ENCODE data around the gene ACTR6. TPM values are rescaled to one million over a fixed set of nuclear protein-coding genes. Genes with fewer than 3 reads are reported as not detected.

ACTR6 gene
- total and polyA plus RNA-seq, 11 donors = 8.9 to 29.5 (median 21.9) TPM

DNA sequence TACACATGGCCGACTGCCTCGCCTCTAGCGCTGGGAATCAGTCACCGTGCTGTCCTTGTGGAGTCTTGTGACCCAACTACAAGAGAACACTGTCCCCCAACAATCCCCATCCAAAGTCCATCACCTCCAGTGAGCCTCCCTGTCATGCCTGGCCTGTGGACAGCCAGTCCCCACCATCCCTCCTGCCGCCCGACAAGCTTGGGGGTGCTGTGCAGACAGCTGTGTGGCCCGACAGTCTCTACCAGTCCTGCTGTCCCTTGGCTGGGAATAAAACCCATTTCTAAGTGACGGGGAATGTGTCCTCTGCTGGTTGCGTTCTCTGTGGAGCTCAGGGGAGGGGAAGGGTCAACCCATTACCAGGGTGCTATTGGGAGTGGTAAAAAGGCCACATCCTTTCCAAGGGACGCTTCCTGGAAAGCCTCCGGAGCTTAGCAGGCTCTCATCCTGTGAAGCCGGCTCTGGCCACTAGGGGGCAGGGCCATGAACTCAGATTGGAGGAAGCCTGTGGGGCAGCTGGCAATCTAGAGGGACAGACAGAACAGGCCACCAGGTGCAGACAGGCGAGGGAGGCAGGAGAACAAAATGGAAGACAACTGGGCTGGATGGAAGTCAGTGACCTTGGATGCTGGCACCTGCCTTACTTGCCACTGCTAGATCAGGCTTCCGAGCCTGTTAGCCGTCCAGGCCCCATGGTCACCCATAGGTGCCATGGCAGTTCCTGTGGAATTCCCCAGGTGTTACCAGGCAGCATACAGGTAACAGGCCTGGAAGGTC is 46.0 kb upstream of the ACTR6 start:
- TF ChIP-seq, protein P1, sequence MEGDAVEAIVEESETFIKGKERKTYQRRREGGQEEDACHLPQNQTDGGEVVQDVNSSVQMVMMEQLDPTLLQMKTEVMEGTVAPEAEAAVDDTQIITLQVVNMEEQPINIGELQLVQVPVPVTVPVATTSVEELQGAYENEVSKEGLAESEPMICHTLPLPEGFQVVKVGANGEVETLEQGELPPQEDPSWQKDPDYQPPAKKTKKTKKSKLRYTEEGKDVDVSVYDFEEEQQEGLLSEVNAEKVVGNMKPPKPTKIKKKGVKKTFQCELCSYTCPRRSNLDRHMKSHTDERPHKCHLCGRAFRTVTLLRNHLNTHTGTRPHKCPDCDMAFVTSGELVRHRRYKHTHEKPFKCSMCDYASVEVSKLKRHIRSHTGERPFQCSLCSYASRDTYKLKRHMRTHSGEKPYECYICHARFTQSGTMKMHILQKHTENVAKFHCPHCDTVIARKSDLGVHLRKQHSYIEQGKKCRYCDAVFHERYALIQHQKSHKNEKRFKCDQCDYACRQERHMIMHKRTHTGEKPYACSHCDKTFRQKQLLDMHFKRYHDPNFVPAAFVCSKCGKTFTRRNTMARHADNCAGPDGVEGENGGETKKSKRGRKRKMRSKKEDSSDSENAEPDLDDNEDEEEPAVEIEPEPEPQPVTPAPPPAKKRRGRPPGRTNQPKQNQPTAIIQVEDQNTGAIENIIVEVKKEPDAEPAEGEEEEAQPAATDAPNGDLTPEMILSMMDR (IDR thresholded peaks at IDR 0.05) = peak; percentile 68 to 90 (median 78)
- TF ChIP-seq POLR2A (IDR thresholded peaks at IDR 0.05) = no peak
- ATAC-seq = peak; percentile 26 to 70 (median 60)
- H3K27ac ChIP-seq = no peak overlapping the region
- no peaks in the 10 kb centered on the region for H3K9me3 ChIP-seq
- H3K27me3 ChIP-seq = no peaks in the 10 kb centered on the region
- DNase-seq = peak; percentile 61 to 90 (median 79)
- intact Hi-C loops (cut with DNase I) = loop anchor here in 1 of 10 donors (10.0 kb wide), 1 partner anchor 400 kb away; no protein-coding TSS in a partner anchor
- no peak overlapping the region for H3K4me3 ChIP-seq
- peaks cover 0 to 3% (median 0%) of the 10 kb centered on the region in 12 donors for H3K4me1 ChIP-seq
- 67 to 69% (median 68%) methylated on average over 15 of the region's 15 CpGs for WGBS, 4 donors
- no peaks in the 10 kb centered on the region for H3K36me3 ChIP-seq

DNA sequence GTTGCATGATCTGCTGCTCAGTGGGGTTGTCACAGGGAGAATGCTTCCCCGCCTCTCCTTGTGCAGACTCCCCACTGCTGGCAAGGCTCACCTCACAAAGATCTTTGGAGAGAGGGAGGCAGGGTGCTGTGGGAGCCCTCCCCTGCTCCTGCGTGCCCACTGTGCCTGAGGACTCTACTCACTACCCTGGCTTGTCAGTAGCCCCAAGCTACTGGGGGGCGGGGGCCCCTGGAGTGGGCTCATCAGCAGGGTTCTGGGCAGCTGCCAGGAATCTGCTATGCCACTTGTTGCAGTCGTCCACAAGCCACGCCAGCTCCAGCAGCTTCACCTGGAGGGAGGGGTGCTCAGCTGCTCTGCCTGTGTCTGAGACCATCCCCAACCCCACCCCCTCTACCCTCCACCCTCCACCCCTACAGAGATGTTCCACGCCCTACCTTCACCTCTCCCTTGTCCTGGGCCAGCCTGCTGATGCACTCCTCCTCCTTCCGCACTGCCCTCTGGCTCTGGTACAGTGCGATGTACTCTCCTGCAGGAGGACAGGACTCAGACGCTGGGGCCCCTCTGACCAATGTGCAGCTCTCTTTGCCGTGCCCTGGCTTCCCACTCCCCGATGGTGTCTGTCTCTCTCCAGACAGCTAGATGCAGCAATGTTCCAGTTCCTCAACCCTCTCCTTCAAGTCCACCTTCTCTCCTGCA is 43.7 kb upstream of the ACTR6 start:
- Histone ChIP-seq H3K4me3 (no peak overlapping the region), H3K4me1 (peaks cover 0 to 3% (median 0%) of the 10 kb centered on the region in 12 donors), H3K27me3 (no peaks in the 10 kb centered on the region), H3K27ac (no peak overlapping the region), H3K9me3 (no peaks in the 10 kb centered on the region), H3K36me3 (no peaks in the 10 kb centered on the region)
- no peak for DNase-seq
- peak in 1 of 4 donors; percentile 34 for ATAC-seq
- intact Hi-C loops (cut with DNase I) = loop anchor here in 1 of 10 donors (10.0 kb wide), 1 partner anchor 398 kb away; no protein-coding TSS in a partner anchor
- TF ChIP-seq POLR2A (IDR thresholded peaks at IDR 0.05) = no peak
- TF ChIP-seq, protein P1 (IDR thresholded peaks at IDR 0.05) = no peak
- 62 to 78% (median 69%) methylated on average over 8 to 11 of the region's 11 CpGs for WGBS, 4 donors

DNA sequence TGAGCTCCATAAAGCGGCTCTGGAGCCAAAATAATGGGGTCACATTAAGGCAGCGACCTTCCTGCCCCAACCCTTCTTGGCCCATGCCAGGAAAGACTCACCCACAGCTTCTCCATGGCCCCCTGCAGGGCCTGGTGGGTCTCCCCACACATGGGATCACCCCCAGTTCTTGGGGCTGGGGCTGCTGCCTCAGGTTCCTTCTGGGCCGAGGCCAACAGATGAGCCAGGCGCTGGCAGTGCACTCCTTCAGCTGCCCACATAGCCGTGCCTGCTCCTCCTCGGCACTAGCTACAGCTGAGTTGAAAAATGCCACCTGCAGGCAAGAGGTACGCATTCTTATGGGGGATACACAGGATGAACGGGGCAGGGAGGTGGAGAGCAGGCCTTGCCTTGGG is 43.2 kb upstream of the ACTR6 start:
- no peak for ATAC-seq
- DNase-seq = no peak
- intact Hi-C loops (cut with DNase I) = loop anchor here in 1 of 10 donors (10.0 kb wide), 1 partner anchor 397 kb away; no protein-coding TSS in a partner anchor
- Histone ChIP-seq H3K9me3 (no peaks in the 10 kb centered on the region), H3K36me3 (no peaks in the 10 kb centered on the region), H3K27me3 (no peaks in the 10 kb centered on the region), H3K4me1 (peaks cover 0 to 3% (median 0%) of the 10 kb centered on the region in 12 donors), H3K4me3 (no peak overlapping the region), H3K27ac (no peak overlapping the region)
- TF ChIP-seq POLR2A (IDR thresholded peaks at IDR 0.05) = no peak
- TF ChIP-seq, protein P1 (IDR thresholded peaks at IDR 0.05) = no peak
- 87 to 94% (median 91%) methylated on average over 8 of the region's 8 CpGs for WGBS, 4 donors

DNA sequence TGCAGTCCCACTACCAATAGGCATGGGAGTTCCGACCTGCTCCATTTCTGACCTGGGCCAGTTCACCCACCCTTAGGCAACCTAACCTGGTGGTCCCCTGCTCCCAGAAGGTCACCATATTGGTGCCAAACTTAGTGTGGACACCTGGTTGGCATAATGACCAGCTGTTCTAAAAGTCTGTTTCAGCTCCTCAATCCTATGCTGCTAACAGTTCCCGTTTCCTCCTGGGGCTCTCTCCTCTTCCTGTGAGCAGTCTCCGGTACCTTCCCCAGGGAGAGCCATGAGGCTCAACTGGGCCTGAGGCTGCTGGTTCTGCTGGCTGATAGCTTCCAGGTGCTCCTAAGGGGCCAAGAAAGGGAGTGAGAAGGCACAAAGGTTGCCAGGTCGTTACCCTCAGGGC is 42.1 kb upstream of the ACTR6 start:
- 81 to 90% (median 83%) methylated on average over 3 to 4 of the region's 4 CpGs for WGBS, 4 donors
- Histone ChIP-seq H3K27me3 (no peaks in the 10 kb centered on the region), H3K4me1 (peaks cover 0 to 5% (median under 1%) of the 10 kb centered on the region in 12 donors), H3K27ac (no peak overlapping the region), H3K4me3 (no peak overlapping the region), H3K9me3 (no peaks in the 10 kb centered on the region), H3K36me3 (no peaks in the 10 kb centered on the region)
- TF ChIP-seq, protein P1 (IDR thresholded peaks at IDR 0.05) = no peak
- TF ChIP-seq POLR2A (IDR thresholded peaks at IDR 0.05) = no peak
- ATAC-seq (no peak), DNase-seq (no peak)
- intact Hi-C loops (cut with DNase I) = loop anchor here in 1 of 10 donors (10.0 kb wide), 1 partner anchor 396 kb away; no protein-coding TSS in a partner anchor

Data from heart left ventricle (tissue), 16 donors.